PC-9 (cell line): ENCODE results near the gene PLAAT4.

ENCODE experiments used
- EZH2 ChIP-seq: fragments of 200-600 bp; sonication (generic); IDR thresholded peaks from 2 replicates; pipeline ENCODE4 v1.8.0; 2017; ENCODE audit warnings: antibody characterized with exemption, low read depth
- TF ChIP-seq, protein P1 (sequence below): fragments of 200-600 bp; sonication (generic); conservative IDR thresholded peaks from 2 replicates; pipeline ENCODE4 v1.6.1; 2017; ENCODE audit warnings: mixed run types, antibody characterized with exemption, mild to moderate bottlenecking, moderate library complexity

DNA sequence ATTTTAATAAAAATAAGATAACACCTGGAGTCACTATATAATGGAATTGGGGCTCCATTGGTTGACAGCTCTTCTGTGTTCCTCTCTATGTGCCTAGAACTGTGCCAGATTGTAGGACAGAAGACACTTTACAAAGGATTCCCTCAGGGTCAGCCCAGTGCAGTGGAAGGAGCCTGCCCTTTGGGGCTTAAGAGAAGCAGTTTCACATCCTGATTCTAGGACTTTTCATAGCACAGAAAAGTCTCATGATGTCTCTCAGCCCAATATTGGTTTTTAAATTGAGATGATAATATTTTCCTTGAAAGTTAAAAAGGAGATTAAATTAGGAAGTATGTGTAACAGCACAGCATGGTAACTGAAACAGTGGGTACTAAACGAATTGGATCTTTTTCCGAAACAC is 7.1 kb downstream of the PLAAT4 start:
- TF ChIP-seq, protein P1, sequence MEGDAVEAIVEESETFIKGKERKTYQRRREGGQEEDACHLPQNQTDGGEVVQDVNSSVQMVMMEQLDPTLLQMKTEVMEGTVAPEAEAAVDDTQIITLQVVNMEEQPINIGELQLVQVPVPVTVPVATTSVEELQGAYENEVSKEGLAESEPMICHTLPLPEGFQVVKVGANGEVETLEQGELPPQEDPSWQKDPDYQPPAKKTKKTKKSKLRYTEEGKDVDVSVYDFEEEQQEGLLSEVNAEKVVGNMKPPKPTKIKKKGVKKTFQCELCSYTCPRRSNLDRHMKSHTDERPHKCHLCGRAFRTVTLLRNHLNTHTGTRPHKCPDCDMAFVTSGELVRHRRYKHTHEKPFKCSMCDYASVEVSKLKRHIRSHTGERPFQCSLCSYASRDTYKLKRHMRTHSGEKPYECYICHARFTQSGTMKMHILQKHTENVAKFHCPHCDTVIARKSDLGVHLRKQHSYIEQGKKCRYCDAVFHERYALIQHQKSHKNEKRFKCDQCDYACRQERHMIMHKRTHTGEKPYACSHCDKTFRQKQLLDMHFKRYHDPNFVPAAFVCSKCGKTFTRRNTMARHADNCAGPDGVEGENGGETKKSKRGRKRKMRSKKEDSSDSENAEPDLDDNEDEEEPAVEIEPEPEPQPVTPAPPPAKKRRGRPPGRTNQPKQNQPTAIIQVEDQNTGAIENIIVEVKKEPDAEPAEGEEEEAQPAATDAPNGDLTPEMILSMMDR, result no peak
- no peak for TF ChIP-seq EZH2
